HL-60 (cell line): ENCODE results near the gene UGT2B15.

Source experiments
- POLR2AphosphoS5 ChIP-seq: IDR thresholded peaks from 2 replicates; pipeline ENCODE4 v1.6.1; 2012; ENCODE audit warnings: low read depth
- TF ChIP-seq, protein P1 (sequence below): IDR thresholded peaks from one replicate; pipeline ENCODE4 v1.5.1; 2011; ENCODE audit warnings: low read length, control low read depth, inconsistent platforms; ENCODE audit not compliant: insufficient read depth
- TF ChIP-seq, protein P2 (sequence below): IDR thresholded peaks from 2 replicates; pipeline ENCODE4 v1.6.1; 2012; ENCODE audit warnings: low read depth; ENCODE audit not compliant: insufficient replicate concordance

DNA sequence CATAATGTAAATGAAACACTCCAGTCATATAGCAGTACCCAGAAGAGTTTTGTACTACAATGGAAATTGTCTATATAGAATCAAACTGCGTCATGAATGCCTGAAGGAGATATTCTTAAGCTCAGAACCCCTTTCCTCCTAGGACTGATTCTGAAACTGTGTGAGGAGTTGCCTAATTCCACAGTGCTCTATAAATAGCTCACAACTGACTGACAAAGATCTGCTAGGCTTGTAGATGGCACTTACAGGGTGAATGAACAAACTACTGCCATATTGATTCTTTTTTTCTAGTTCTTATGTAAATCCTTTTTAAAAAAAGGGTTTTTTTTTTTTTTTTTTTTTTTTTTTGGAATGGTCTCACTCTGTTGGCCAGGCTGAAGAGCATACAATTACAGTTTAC is 64.2 kb downstream of the UGT2B15 start:
- no peak for TF ChIP-seq POLR2AphosphoS5
- TF ChIP-seq, protein P1, sequence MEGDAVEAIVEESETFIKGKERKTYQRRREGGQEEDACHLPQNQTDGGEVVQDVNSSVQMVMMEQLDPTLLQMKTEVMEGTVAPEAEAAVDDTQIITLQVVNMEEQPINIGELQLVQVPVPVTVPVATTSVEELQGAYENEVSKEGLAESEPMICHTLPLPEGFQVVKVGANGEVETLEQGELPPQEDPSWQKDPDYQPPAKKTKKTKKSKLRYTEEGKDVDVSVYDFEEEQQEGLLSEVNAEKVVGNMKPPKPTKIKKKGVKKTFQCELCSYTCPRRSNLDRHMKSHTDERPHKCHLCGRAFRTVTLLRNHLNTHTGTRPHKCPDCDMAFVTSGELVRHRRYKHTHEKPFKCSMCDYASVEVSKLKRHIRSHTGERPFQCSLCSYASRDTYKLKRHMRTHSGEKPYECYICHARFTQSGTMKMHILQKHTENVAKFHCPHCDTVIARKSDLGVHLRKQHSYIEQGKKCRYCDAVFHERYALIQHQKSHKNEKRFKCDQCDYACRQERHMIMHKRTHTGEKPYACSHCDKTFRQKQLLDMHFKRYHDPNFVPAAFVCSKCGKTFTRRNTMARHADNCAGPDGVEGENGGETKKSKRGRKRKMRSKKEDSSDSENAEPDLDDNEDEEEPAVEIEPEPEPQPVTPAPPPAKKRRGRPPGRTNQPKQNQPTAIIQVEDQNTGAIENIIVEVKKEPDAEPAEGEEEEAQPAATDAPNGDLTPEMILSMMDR: no peak
- TF ChIP-seq, protein P2, sequence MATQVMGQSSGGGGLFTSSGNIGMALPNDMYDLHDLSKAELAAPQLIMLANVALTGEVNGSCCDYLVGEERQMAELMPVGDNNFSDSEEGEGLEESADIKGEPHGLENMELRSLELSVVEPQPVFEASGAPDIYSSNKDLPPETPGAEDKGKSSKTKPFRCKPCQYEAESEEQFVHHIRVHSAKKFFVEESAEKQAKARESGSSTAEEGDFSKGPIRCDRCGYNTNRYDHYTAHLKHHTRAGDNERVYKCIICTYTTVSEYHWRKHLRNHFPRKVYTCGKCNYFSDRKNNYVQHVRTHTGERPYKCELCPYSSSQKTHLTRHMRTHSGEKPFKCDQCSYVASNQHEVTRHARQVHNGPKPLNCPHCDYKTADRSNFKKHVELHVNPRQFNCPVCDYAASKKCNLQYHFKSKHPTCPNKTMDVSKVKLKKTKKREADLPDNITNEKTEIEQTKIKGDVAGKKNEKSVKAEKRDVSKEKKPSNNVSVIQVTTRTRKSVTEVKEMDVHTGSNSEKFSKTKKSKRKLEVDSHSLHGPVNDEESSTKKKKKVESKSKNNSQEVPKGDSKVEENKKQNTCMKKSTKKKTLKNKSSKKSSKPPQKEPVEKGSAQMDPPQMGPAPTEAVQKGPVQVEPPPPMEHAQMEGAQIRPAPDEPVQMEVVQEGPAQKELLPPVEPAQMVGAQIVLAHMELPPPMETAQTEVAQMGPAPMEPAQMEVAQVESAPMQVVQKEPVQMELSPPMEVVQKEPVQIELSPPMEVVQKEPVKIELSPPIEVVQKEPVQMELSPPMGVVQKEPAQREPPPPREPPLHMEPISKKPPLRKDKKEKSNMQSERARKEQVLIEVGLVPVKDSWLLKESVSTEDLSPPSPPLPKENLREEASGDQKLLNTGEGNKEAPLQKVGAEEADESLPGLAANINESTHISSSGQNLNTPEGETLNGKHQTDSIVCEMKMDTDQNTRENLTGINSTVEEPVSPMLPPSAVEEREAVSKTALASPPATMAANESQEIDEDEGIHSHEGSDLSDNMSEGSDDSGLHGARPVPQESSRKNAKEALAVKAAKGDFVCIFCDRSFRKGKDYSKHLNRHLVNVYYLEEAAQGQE: no peak
